PC-3 (cell line): ENCODE measurements around the gene ITK.

Experiments used
- CTCF ChIP-seq: fragments of 300-600 bp; sonication (generic); conservative IDR thresholded peaks from 2 replicates; pipeline ENCODE4 v1.5.1; 2017; ENCODE audit warnings: antibody characterized with exemption, low read depth, mild to moderate bottlenecking, low read length
- EZH2 ChIP-seq: fragments of 300-600 bp; sonication (generic); IDR thresholded peaks from one replicate; pipeline ENCODE4 v1.6.1; 2017; ENCODE audit warnings: antibody characterized with exemption, mild to moderate bottlenecking, low read length; ENCODE audit not compliant: unreplicated experiment

- TF ChIP-seq EZH2, result no peak
- no peak for TF ChIP-seq CTCF
These were observed 36.8 kb downstream of the ITK start for GRCh38 chr5:157217289-157218024.
